ENCODE measurements around the gene STAMBPL1.

The STAMBPL1 gene

DNA sequence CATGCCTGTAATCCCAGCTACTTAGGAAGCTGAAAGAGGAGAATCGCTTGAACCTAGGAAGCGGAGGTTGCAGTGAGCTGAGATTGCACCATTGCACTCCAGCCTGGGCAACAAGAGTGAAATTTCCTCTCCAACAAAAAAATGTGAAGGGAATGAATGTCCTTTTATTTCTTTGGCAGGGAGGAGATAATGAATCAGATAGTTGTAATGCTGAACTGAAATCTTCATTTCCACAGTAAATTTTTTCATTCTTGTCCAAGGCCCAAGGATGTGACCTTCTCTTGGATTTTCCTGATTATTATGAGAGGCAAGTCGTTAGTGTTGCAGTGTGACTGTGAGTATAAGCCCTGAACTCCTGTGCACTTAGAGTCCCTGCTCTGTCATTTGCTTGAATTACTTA is 13.6 kb downstream of the STAMBPL1 start:
- Histone ChIP-seq H3K9me3 (ENCODE audit: control insufficient read depth in 2 of 2, low read length in 2 of 2) (no peaks in the 10 kb centered on the region), H3K4me1 (ENCODE audit: control insufficient read depth, insufficient read depth, low read length) (peaks cover 5% of the 10 kb centered on the region), H3K4me3 (ENCODE audit: low read length in 2 of 2) (no peak overlapping the region), H3K27ac (ENCODE audit: low read length) (no peak overlapping the region), H3K36me3 (ENCODE audit: control insufficient read depth in 2 of 2, insufficient read depth in 2 of 2, low read length in 2 of 2) (no peaks in the 10 kb centered on the region), H3K27me3 (ENCODE audit: control insufficient read depth in 1 of 2, insufficient read depth in 2 of 2, low read length in 2 of 2) (no peaks in the 10 kb centered on the region), H3K9ac (ENCODE audit: low read length in 2 of 2) (no peak overlapping the region)

DNA sequence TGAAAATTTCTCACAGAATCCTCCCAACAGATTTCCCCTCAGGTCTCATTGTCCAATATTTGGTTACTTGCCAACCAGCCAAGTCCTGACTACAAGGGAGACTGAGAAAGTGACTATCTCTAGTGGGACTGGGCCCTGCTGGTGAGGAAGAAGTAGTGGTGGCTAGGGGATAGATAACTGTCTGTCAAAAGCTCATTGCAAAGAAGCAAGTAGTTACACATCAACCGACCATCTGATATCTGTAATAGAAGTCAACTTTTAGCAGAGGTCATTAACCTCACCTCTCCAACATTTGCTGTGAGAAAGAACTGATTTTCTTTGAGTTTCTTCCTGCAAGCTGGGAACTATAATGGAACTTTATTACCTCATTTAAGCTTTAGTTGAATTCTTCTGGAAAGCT is 15.2 kb downstream of the STAMBPL1 start:
- Histone ChIP-seq H3K27me3 (ENCODE audit: control insufficient read depth in 1 of 2, insufficient read depth in 2 of 2, low read length in 2 of 2) (no peaks in the 10 kb centered on the region), H3K9me3 (ENCODE audit: control insufficient read depth in 2 of 2, low read length in 2 of 2) (no peaks in the 10 kb centered on the region), H3K4me1 (ENCODE audit: control insufficient read depth, insufficient read depth, low read length) (peaks cover 5% of the 10 kb centered on the region), H3K36me3 (ENCODE audit: control insufficient read depth in 2 of 2, insufficient read depth in 2 of 2, low read length in 2 of 2) (no peaks in the 10 kb centered on the region), H3K9ac (ENCODE audit: low read length in 2 of 2) (no peak overlapping the region), H3K27ac (ENCODE audit: low read length) (no peak overlapping the region), H3K4me3 (ENCODE audit: low read length in 2 of 2) (no peak overlapping the region)

DNA sequence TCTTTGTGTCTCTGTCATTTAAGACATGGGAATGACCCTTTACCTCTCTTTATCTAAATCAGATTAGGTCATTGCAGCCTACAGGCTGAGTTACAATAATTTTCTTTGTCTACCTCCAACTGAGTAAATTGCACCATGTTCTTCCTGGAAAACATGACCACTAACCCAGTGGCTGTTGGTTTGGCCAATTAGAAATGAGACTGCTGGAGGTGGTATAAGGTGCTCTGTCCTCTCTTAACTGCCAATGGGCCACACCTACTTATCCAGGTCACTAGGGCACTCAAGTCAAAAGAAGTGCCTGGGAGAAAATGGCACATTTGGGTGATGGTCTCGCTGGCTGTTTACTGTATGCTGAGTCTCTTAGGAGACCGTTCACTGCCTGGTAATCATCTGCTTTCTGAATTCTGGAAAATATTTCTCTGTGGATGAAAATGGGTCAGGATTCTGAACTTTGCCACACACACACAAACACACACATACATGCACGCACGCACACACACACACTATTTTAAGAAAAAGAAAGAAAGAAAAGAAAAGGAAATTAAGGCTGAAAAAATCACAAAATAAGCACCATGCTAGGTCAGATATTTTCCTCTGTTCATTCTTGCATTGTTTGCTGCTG is 16.4 kb downstream of the STAMBPL1 start:
- Histone ChIP-seq H3K27ac (ENCODE audit: low read length) (no peak overlapping the region), H3K4me1 (ENCODE audit: control insufficient read depth, insufficient read depth, low read length) (peaks cover 5% of the 10 kb centered on the region), H3K9me3 (ENCODE audit: control insufficient read depth in 2 of 2, low read length in 2 of 2) (no peaks in the 10 kb centered on the region), H3K36me3 (ENCODE audit: control insufficient read depth in 2 of 2, insufficient read depth in 2 of 2, low read length in 2 of 2) (no peaks in the 10 kb centered on the region), H3K4me3 (ENCODE audit: low read length in 2 of 2) (no peak overlapping the region), H3K27me3 (ENCODE audit: control insufficient read depth in 1 of 2, insufficient read depth in 2 of 2, low read length in 2 of 2) (no peaks in the 10 kb centered on the region), H3K9ac (ENCODE audit: low read length in 2 of 2) (no peak overlapping the region)

DNA sequence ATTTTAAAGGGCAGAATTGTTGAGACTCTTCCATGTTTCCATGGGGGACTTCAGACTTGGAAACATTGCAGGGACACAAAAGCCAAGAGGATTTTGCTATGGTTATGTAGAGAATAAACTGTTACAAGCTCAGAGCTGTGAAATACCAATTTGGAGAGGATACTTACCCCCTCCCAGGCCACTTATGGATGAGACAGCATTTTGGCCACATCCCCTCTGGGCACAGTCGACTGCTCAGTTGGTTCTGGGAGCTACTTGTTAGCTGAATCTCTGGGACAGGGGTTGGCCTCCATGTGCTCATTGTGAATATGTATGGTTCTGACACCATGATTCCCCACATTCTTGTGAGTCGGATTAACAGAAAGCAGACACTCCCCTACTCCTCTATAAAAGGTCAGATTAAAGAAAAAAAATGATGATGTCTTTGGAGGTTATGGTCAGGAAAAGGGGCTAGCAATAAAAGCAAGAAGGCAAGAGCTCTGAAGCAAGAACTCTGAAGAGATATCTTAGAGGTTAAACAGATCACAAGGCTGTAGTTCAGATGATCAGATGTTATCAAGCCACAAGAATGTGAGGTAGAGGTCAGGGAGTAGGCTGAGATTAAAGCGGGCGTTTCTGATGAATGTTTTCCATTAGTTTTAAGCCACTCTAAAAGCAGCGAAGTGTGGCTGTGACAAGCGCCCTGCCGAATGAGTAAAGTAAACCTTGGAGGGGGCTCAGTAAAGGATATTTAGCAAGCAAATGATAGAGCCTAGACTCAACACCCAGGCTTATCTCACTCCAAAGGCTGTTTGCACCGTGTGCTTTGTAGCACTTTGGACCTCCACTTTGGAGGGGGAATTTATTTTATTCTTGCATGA is 17.2 kb downstream of the STAMBPL1 start:
- Histone ChIP-seq H3K9me3 (ENCODE audit: control insufficient read depth in 2 of 2, low read length in 2 of 2) (no peaks in the 10 kb centered on the region), H3K27ac (ENCODE audit: low read length) (no peak overlapping the region), H3K9ac (ENCODE audit: low read length in 2 of 2) (no peak overlapping the region), H3K4me1 (ENCODE audit: control insufficient read depth, insufficient read depth, low read length) (peaks cover 5% of the 10 kb centered on the region), H3K27me3 (ENCODE audit: control insufficient read depth in 1 of 2, insufficient read depth in 2 of 2, low read length in 2 of 2) (no peaks in the 10 kb centered on the region), H3K36me3 (ENCODE audit: control insufficient read depth in 2 of 2, insufficient read depth in 2 of 2, low read length in 2 of 2) (no peaks in the 10 kb centered on the region), H3K4me3 (ENCODE audit: low read length in 2 of 2) (no peak overlapping the region)

DNA sequence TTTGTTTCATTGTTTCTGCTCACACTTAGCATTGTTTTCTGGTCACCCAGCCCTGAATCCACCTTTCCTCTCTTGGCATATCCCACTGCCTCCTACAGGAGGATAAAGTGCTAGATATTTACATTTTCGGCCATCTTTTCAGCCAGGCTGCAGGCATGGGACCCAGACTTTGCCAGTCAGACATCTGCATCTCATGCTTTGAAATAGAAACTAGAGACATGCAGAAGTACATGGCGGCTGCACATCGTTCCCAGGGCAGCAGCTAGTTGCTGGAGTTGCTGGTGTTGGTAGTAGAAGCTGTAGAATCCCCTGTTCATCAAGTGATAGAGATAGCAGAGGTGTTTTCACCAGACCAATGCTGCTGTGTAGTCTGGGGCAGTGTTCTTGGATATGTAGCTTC is 18.7 kb downstream of the STAMBPL1 start:
- no peak overlapping the region for H3K4me3 ChIP-seq (ENCODE audit: low read length in 2 of 2)
- no peaks in the 10 kb centered on the region for H3K27me3 ChIP-seq (ENCODE audit: control insufficient read depth in 1 of 2, insufficient read depth in 2 of 2, low read length in 2 of 2)
- no peak overlapping the region for H3K27ac ChIP-seq (ENCODE audit: low read length)
- no peak overlapping the region for H3K9ac ChIP-seq (ENCODE audit: low read length in 2 of 2)
- H3K9me3 ChIP-seq (ENCODE audit: control insufficient read depth in 2 of 2, low read length in 2 of 2): no peaks in the 10 kb centered on the region
- H3K36me3 ChIP-seq (ENCODE audit: control insufficient read depth in 2 of 2, insufficient read depth in 2 of 2, low read length in 2 of 2): no peaks in the 10 kb centered on the region
- H3K4me1 ChIP-seq (ENCODE audit: control insufficient read depth, insufficient read depth, low read length): peaks cover 5% of the 10 kb centered on the region

DNA sequence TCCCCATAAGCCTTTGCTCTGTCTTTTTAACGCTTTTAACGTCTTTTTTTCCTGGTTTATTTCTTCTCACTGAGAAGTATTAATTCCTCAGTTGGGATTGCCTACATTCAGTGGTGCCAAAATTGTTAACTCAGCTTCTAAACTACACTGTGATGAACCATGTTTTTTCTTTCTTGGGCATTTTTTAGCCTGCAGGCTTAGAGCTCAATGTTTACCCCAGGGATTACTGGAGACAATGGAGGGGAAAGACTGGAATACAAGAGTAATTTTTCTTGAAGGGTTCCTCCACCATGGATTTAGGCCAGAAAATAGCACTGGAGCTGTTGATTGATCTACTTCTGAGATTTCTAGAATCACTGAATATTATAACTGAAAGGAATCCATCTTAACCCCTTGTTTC is 19.8 kb downstream of the STAMBPL1 start:
- Histone ChIP-seq H3K27me3 (ENCODE audit: control insufficient read depth in 1 of 2, insufficient read depth in 2 of 2, low read length in 2 of 2) (no peaks in the 10 kb centered on the region), H3K9ac (ENCODE audit: low read length in 2 of 2) (no peak overlapping the region), H3K4me1 (ENCODE audit: control insufficient read depth, insufficient read depth, low read length) (peaks cover 5% of the 10 kb centered on the region), H3K4me3 (ENCODE audit: low read length in 2 of 2) (no peak overlapping the region), H3K36me3 (ENCODE audit: control insufficient read depth in 2 of 2, insufficient read depth in 2 of 2, low read length in 2 of 2) (no peaks in the 10 kb centered on the region), H3K9me3 (ENCODE audit: control insufficient read depth in 2 of 2, low read length in 2 of 2) (no peaks in the 10 kb centered on the region), H3K27ac (ENCODE audit: low read length) (no peak overlapping the region)

DNA sequence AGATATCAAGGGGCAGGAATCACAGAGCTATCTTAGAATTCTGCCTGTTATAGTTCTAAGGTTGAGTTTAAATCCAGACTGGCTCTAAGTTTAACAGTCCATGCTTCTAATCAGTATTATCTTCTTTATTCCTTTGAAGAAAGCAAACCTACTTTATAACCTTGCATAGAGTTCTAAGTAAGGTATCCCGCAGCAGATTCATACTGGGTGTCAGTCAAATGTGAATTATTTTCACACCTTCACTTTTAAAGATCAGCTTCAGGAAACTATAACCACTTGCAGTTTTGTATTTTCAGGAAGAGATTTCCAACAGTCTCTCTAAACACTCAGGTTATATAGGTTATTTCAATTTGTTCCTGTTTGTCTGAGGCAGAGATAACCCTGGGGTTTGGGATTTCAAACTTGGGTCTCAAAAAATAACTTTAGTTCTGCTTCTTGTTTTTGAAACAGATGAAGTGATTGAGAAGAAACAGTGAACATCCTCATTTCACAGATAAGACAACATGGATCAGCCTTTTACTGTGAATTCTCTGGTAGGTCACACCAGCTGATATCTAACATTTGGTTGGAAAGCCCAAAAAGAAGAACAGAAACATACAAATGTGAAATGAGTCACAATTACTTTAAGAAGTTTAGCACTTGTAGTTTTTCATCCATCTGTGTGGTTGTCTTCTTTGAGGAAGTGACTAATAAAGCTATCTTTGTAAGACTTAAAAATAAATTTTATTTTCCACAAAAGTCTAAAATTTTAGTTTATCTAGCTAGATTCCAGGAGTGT is 21.4 kb downstream of the STAMBPL1 start:
- Histone ChIP-seq H3K4me1 (ENCODE audit: control insufficient read depth, insufficient read depth, low read length) (peaks cover 3% of the 10 kb centered on the region), H3K4me3 (ENCODE audit: low read length in 2 of 2) (no peak overlapping the region), H3K27me3 (ENCODE audit: control insufficient read depth in 1 of 2, insufficient read depth in 2 of 2, low read length in 2 of 2) (no peaks in the 10 kb centered on the region), H3K36me3 (ENCODE audit: control insufficient read depth in 2 of 2, insufficient read depth in 2 of 2, low read length in 2 of 2) (no peaks in the 10 kb centered on the region), H3K9ac (ENCODE audit: low read length in 2 of 2) (no peak overlapping the region), H3K9me3 (ENCODE audit: control insufficient read depth in 2 of 2, low read length in 2 of 2) (no peaks in the 10 kb centered on the region), H3K27ac (ENCODE audit: low read length) (no peak overlapping the region)

DNA sequence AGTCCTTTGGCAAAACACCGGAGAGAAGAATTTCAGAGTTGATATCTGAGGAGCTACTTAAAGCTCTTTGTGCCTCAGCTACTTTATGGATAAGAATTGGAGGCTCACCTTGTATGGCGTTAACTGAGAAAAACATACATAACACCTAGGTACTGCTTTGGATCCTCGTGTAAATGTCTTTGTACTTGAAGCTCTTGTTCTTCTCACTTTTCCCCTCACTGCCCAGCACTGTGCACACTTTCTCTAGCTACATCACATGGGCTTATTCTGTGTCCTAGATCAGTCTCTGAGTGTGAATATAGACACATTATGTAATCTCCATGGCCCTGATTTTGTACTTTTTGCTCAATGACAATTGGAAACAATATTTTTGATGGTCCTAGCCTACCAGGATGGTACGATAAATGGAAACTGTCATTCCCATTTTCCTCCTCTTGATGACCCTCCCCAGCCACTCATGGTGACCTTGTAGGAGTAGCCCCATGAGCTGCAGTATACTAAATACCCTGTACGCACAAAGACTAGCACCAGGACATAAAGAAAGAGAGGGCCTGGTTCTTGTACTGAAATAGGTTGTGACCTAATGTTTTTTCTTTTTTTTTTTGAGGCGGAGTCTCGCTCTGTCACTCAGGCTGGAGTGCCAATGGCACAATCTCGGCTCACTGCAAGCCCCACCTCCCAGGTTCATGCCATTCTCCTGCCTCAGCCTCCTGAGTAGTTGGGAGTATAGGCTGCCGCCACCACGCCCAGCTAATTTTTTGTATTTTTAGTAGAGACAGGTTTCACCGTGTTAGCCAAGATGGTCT is 22.1 kb downstream of the STAMBPL1 start:
- no peaks in the 10 kb centered on the region for H3K4me1 ChIP-seq (ENCODE audit: control insufficient read depth, insufficient read depth, low read length)
- H3K36me3 ChIP-seq (ENCODE audit: control insufficient read depth in 2 of 2, insufficient read depth in 2 of 2, low read length in 2 of 2): no peaks in the 10 kb centered on the region
- H3K27me3 ChIP-seq (ENCODE audit: control insufficient read depth in 1 of 2, insufficient read depth in 2 of 2, low read length in 2 of 2): no peaks in the 10 kb centered on the region
- H3K27ac ChIP-seq (ENCODE audit: low read length): no peak overlapping the region
- H3K9ac ChIP-seq (ENCODE audit: low read length in 2 of 2): no peak overlapping the region
- no peaks in the 10 kb centered on the region for H3K9me3 ChIP-seq (ENCODE audit: control insufficient read depth in 2 of 2, low read length in 2 of 2)
- no peak overlapping the region for H3K4me3 ChIP-seq (ENCODE audit: low read length in 2 of 2)

DNA sequence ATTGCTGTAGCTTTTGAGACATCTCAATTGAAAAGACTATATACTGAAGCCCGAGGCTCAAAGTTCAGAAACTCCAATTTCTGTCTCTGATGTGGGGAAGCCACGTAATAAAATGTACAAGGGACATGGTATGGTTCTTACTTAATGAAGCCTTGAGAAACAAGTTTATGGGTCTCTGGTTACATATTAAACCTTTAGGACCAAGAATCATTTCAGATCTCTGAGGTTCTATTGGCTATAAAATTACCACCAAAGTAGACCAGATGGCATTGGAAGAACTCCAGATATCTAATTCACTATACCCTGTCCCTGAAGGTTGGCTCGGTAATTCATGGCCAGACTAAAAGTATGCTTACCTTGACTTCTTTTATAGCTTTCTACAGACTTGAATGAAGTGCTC is 23.7 kb downstream of the STAMBPL1 start:
- no peaks in the 10 kb centered on the region for H3K27me3 ChIP-seq (ENCODE audit: control insufficient read depth in 1 of 2, insufficient read depth in 2 of 2, low read length in 2 of 2)
- H3K4me1 ChIP-seq (ENCODE audit: control insufficient read depth, insufficient read depth, low read length): no peaks in the 10 kb centered on the region
- no peak overlapping the region for H3K27ac ChIP-seq (ENCODE audit: low read length)
- H3K36me3 ChIP-seq (ENCODE audit: control insufficient read depth in 2 of 2, insufficient read depth in 2 of 2, low read length in 2 of 2): no peaks in the 10 kb centered on the region
- H3K9ac ChIP-seq (ENCODE audit: low read length in 2 of 2): no peak overlapping the region
- H3K4me3 ChIP-seq (ENCODE audit: low read length in 2 of 2): no peak overlapping the region
- H3K9me3 ChIP-seq (ENCODE audit: control insufficient read depth in 2 of 2, low read length in 2 of 2): no peaks in the 10 kb centered on the region

DNA sequence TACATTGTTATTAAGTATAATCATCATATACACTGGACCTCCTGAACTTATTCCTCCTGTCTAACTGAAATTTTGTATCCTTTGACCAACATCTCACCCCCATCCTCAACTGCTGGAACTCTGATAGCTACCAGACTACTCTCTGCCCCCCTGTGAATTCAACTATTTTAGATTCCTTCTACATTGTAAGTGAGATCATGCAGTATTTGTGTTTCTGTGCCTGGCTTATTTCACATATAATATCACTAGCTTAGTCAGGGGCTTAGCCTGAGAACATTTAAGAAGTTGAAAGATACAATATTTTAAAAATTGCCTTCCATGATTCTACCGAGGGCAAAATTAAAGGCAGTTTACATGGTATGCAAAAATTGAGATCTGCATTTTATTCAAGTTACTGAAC is 26.9 kb downstream of the STAMBPL1 start:
- no peak overlapping the region for H3K9ac ChIP-seq (ENCODE audit: low read length in 2 of 2)
- H3K4me3 ChIP-seq (ENCODE audit: low read length in 2 of 2): no peak overlapping the region
- no peaks in the 10 kb centered on the region for H3K9me3 ChIP-seq (ENCODE audit: control insufficient read depth in 2 of 2, low read length in 2 of 2)
- H3K36me3 ChIP-seq (ENCODE audit: control insufficient read depth in 2 of 2, insufficient read depth in 2 of 2, low read length in 2 of 2): no peaks in the 10 kb centered on the region
- no peak overlapping the region for H3K27ac ChIP-seq (ENCODE audit: low read length)
- H3K4me1 ChIP-seq (ENCODE audit: control insufficient read depth, insufficient read depth, low read length): no peaks in the 10 kb centered on the region
- H3K27me3 ChIP-seq (ENCODE audit: control insufficient read depth in 1 of 2, insufficient read depth in 2 of 2, low read length in 2 of 2): no peaks in the 10 kb centered on the region
